Nephron (organoid): ENCODE data around the gene CDH4.

Experiments used
- H3K27ac Mint-ChIP-seq, 3 experiments: 2 replicates each; pipeline ENCODE4 v1.8.0; 2020; ENCODE audit warnings: mixed read lengths in 3 of 3, mild to moderate bottlenecking in 2 of 3, moderate library complexity in 1 of 3
- H3K27me3 Mint-ChIP-seq: 2 replicates; pipeline ENCODE4 v1.8.0; 2021; ENCODE audit warnings: low read depth, mild to moderate bottlenecking, moderate library complexity, mixed read lengths
- H3K36me3 Mint-ChIP-seq: 2 replicates; pipeline ENCODE4 v1.8.0; 2020; ENCODE audit warnings: low read depth, mixed read lengths
- H3K4me1 Mint-ChIP-seq: 2 replicates; pipeline ENCODE4 v1.8.0; 2020; ENCODE audit warnings: mixed read lengths
- H3K4me3 Mint-ChIP-seq, 3 experiments: 2 replicates each; pipeline ENCODE4 v1.8.0; 2020; ENCODE audit warnings: mild to moderate bottlenecking in 3 of 3, mixed read lengths in 3 of 3, moderate library complexity in 2 of 3
- H3K9me3 Mint-ChIP-seq: 2 replicates; pipeline ENCODE4 v1.8.0; 2020; ENCODE audit warnings: mixed read lengths
- TF ChIP-seq, protein P1 (sequence below), 3 experiments: fragments of 200-600 bp; sonication (generic); IDR thresholded peaks; one replicate each; pipeline ENCODE4 v1.5.0; 2021; ENCODE audit warnings: antibody characterized with exemption in 3 of 3; ENCODE audit not compliant: unreplicated experiment in 3 of 3

Gene CDH4

GRCh38 chr20:61746147-61746646 lies 494.1 kb downstream of the CDH4 start:
- no peak overlapping the region for H3K4me3 Mint-ChIP-seq
- H3K4me1 Mint-ChIP-seq, result peaks cover 11% of the 10 kb centered on the region
- H3K27ac Mint-ChIP-seq, result no peak overlapping the region
- peaks cover 17% of the 10 kb centered on the region for H3K9me3 Mint-ChIP-seq
- peaks cover 3% of the 10 kb centered on the region for H3K36me3 Mint-ChIP-seq
- peaks cover 26% of the 10 kb centered on the region for H3K27me3 Mint-ChIP-seq
- TF ChIP-seq, protein P1, sequence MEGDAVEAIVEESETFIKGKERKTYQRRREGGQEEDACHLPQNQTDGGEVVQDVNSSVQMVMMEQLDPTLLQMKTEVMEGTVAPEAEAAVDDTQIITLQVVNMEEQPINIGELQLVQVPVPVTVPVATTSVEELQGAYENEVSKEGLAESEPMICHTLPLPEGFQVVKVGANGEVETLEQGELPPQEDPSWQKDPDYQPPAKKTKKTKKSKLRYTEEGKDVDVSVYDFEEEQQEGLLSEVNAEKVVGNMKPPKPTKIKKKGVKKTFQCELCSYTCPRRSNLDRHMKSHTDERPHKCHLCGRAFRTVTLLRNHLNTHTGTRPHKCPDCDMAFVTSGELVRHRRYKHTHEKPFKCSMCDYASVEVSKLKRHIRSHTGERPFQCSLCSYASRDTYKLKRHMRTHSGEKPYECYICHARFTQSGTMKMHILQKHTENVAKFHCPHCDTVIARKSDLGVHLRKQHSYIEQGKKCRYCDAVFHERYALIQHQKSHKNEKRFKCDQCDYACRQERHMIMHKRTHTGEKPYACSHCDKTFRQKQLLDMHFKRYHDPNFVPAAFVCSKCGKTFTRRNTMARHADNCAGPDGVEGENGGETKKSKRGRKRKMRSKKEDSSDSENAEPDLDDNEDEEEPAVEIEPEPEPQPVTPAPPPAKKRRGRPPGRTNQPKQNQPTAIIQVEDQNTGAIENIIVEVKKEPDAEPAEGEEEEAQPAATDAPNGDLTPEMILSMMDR (IDR thresholded peaks at IDR 0.05; ENCODE audit: unreplicated experiment in 3 of 3), result no peak

GRCh38 chr20:61746781-61747180 lies 494.7 kb downstream of the CDH4 start:
- peaks cover 11% of the 10 kb centered on the region for H3K4me1 Mint-ChIP-seq
- H3K36me3 Mint-ChIP-seq, result peaks cover 3% of the 10 kb centered on the region
- H3K27me3 Mint-ChIP-seq, result peaks cover 22% of the 10 kb centered on the region
- no peak overlapping the region for H3K27ac Mint-ChIP-seq
- TF ChIP-seq, protein P1 (IDR thresholded peaks at IDR 0.05; ENCODE audit: unreplicated experiment in 3 of 3), result no peak
- no peak overlapping the region for H3K4me3 Mint-ChIP-seq
- peaks cover 18% of the 10 kb centered on the region for H3K9me3 Mint-ChIP-seq

GRCh38 chr20:61748376-61748775 lies 496.3 kb downstream of the CDH4 start:
- peaks cover 17% of the 10 kb centered on the region for H3K27me3 Mint-ChIP-seq
- TF ChIP-seq, protein P1 (IDR thresholded peaks at IDR 0.05; ENCODE audit: unreplicated experiment in 3 of 3), result no peak
- H3K27ac Mint-ChIP-seq, result peak overlapping the region in 1 of 3 experiments; percentile 22
- no peak overlapping the region for H3K4me3 Mint-ChIP-seq
- peaks cover 18% of the 10 kb centered on the region for H3K9me3 Mint-ChIP-seq
- H3K4me1 Mint-ChIP-seq, result no peaks in the 10 kb centered on the region
- peaks cover 3% of the 10 kb centered on the region for H3K36me3 Mint-ChIP-seq

- H3K4me1 Mint-ChIP-seq, result peaks cover 5% of the 10 kb centered on the region
- H3K36me3 Mint-ChIP-seq, result peaks cover 3% of the 10 kb centered on the region
- H3K27me3 Mint-ChIP-seq, result peaks cover 18% of the 10 kb centered on the region
- H3K4me3 Mint-ChIP-seq, result no peak overlapping the region
- TF ChIP-seq, protein P1 (IDR thresholded peaks at IDR 0.05; ENCODE audit: unreplicated experiment in 3 of 3), result no peak
- H3K9me3 Mint-ChIP-seq, result peaks cover 18% of the 10 kb centered on the region
- H3K27ac Mint-ChIP-seq, result peak overlapping the region in 1 of 3 experiments; percentile 65
Measured at GRCh38 chr20:61749406-61750075, 497.5 kb downstream of the CDH4 start.

- Mint-ChIP-seq H3K4me1 (peaks cover 5% of the 10 kb centered on the region), H3K9me3 (peaks cover 17% of the 10 kb centered on the region), H3K27ac (no peak overlapping the region), H3K27me3 (peaks cover 12% of the 10 kb centered on the region), H3K4me3 (no peak overlapping the region), H3K36me3 (peaks cover 3% of the 10 kb centered on the region)
- TF ChIP-seq, protein P1 (IDR thresholded peaks at IDR 0.05; ENCODE audit: unreplicated experiment in 3 of 3), result no peak
Measured at GRCh38 chr20:61750093-61750492, 498.0 kb downstream of the CDH4 start.

DNA sequence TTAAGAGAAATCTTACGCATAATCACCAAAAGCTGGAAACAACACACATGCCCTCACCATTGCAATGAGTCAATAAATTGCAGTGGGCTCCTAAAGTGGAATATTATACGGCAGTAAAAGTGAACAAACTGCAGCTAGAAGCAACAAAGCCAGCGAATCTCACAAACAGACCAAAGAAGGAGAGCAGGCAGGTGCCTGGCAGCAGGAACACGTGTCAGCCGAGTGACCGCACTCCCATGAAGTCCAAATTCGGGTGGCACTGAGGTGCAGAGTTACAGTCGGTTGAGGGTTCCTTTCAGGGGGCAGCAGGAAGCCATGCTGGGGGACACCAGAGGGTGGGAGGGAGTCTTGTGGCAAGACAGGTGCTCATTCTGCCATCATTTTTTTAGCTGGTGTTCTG lies 500.5 kb downstream of the CDH4 start:
- TF ChIP-seq, protein P1 (IDR thresholded peaks at IDR 0.05; ENCODE audit: unreplicated experiment in 3 of 3), result no peak
- Mint-ChIP-seq H3K4me3 (no peak overlapping the region), H3K27me3 (peaks cover 6% of the 10 kb centered on the region), H3K36me3 (peaks cover 3% of the 10 kb centered on the region), H3K9me3 (peaks cover 13% of the 10 kb centered on the region), H3K27ac (no peak overlapping the region), H3K4me1 (peaks cover 5% of the 10 kb centered on the region)
